Measurements from ENCODE around the gene DCST1.

DCST1 gene

DNA sequence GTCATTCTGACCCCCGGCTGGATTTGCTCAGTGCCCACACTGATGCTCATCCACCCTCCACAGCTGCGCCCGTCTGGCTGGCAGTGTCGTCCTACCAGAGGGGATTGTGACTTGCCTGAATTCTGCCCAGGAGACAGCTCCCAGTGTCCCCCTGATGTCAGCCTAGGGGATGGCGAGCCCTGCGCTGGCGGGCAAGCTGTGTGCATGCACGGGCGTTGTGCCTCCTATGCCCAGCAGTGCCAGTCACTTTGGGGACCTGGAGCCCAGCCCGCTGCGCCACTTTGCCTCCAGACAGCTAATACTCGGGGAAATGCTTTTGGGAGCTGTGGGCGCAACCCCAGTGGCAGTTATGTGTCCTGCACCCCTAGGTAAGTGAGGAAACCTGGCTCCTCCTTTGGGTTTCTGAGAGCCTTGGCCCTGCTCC is 24.2 kb downstream of the DCST1 start:
- no peak for DNase-seq

DNA sequence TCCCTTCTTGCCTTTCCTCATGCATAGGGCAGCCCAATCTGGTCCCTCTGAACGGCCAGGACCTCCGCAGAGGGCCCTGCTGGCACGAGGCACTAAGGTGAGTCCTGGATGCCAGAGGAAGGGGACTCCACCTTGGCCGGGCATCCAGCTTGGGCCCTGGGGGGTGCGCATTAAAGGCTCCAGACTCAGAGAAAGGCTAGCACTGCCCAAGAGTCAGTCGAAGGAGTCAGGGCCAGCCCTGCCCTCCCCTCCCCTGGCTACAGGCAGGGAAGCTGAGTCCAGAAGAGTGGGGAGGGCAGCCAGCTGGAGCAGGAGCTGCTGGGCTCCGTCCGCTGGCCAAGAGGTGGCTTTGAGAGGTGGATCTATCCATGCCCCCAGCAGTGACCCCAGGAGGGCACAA is 27.1 kb downstream of the DCST1 start:
- DNase-seq, result no peak

DNA sequence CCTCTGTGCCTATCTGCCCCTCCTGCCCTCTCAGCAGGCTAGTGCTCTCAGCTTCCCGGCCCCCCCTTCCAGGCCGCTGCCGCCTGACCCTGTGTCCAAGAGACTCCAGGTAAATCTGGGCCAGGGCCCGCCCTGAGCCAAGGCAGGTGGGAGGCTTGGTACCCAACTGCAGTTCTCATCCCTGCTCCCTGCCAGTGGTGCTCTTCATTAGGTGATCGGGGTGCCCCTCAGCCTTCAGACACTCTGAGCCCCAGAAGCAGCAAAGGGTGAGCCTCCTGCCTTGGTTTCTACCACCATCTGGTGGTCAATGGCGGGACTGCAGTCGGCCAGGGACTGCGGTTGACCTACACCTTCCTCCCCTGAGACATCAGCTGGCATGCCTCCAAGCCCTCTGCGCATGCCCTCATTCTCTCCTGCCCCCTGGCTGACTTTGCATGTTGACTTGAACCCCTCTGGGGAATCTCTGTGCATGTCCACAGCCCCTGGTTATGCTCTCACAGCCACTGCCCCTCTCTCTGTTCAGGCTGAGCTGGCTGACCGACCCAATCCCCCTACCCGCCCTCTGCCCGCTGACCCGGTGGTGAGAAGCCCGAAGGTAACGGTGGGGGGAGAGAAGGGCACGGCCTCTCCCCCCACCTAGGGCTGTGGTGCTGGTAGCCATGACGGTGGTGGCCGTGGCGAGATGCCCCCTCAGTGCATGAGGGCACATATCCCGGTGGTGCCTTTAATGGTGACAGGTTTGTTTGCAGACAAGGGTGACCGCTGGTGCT is 27.9 kb downstream of the DCST1 start:
- peak; percentile 73 for DNase-seq

DNA sequence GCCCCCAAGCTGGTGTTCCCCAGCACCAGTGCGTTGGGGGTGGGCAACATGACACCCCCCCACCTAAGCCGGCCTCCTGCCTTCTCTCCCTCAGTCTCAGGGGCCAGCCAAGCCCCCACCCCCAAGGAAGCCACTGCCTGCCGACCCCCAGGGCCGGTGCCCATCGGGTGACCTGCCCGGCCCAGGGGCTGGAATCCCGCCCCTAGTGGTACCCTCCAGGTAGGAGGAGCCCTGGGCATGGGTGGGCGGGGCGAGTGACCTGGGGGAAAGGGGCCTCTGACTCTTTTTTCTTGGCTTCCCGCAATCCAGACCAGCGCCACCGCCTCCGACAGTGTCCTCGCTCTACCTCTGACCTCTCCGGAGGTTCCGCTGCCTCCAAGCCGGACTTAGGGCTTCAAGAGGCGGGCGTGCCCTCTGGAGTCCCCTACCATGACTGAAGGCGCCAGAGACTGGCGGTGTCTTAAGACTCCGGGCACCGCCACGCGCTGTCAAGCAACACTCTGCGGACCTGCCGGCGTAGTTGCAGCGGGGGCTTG is 28.6 kb downstream of the DCST1 start:
- no peak for DNase-seq

DNA sequence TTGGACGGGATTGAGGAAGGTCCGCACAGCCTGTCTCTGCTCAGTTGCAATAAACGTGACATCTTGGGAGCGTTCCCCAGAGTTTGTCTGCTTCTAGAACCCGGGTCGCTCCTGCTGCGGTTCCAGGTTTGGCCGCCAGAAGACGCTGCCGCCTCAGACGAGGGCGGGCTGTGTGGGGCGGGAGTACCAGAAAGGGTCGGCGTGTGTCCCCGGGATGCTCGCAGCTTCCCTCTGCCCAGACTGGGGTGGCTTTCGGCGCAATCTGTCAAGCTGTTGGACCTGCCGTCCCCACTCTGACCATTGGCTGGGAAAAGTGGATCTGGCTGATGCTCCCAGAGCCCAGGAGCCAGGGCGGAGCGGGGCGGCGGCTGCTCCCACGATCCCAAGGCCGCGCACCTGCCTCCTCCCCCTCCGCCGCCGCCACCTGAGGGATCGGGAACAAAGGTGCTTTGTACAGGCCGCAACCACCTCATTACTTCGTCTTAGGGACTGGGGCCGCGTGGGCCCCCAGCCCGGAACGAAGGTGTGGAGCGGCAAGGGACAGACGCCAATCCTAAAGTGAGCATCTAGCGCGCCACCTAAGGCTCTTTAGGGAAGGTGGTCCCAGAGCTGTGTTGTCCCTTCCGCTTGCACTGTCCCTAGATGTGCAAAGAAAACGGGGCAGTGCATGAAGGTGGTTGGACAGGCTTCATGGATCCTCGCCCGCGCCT is 29.2 kb downstream of the DCST1 start:
- peak; percentile 19 for DNase-seq

DNA sequence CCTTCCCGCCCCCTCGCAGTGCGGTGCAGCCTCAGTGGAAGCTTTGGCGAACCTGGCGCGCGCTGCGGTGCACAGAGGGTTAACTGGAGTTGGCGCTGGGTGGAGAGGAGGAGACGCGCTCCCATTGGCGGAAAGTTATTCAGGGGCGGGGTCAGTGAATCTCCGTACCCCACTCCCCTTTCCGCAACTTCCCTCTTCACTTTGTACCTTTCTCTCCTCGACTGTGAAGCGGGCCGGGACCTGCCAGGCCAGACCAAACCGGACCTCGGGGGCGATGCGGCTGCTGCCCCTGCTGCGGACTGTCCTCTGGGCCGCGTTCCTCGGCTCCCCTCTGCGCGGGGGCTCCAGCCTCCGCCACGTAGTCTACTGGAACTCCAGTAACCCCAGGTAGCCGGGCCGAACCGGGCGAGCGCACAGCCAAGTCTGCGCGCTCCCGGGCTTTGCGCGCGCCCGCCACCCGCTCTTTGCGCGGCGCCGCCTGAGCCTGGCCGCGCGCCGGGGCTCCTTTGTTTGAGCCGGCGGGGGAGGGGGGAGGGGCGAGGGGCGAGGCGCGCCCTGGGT is 30.0 kb downstream of the DCST1 start, which contains the start of gene EFNA4:
Gene EFNA4, plus strand, starts transcription at position 191 of the 561 bp plus-strand sequence. Its CDS starts 84 bp downstream, at position 275.
- no peak for DNase-seq

DNA sequence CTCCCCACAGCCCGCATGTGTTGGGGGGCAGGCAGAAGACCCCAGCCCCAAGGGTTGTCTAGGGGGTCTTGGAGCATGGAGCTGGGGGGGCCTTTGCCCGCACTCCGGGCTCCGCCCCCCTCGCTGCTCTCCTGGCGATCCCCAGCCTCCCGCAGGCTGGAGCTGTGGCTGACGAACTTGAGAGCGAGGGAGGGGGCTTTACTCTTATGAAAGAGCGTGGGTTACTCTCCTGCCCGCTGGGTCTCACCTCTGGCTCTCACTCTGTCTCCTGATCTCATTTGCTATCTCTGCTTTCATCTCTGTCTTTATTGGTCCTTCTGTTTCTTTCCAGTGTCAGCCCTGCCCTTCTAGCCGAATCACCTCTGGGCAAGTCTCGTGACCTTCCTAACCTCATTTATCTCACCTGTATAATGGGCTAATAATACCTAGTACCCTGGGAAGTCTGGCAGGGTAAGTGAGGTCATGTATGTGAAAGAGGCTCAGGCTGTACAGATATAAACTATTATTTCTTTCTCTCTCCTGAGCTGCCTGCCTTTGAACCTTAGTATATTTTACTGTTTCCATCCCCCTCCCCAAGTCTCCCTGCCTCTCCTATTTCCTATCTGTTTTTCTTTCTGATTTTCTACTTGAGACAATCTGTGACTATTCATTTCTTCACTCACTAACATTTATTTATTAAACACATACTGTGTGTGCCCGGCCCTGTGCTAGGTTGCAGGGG is 30.6 kb downstream of the DCST1 start:
- DNase-seq, result no peak

DNA sequence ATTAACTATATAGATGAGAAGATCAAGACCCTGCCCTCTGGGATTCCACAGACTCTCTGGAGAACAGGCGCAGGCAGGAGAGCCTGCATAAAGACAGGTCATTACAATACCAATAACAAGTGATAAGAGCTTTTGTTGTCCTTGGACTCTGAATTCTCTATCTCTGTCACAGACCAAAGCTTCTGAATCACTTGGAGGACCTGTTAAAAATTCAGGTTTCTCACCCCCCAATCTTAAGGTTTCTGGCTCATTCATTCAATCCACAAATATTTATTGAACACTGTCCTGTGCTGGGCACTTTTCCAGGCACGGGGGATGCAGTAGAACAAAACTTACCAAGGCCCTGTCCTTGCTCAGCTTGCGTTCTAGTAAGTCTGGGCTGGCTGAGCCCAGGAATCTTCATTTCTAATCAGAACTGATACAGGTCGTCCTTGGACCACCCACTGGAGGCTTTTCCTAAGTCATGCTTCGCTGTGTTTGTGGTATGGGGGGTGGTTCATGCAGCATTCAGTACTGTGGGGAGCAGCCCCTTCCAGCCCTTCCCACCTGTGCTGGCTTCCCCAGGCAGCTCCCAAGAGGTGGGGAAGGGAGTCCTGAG is 31.3 kb downstream of the DCST1 start:
- DNase-seq, result no peak

DNA sequence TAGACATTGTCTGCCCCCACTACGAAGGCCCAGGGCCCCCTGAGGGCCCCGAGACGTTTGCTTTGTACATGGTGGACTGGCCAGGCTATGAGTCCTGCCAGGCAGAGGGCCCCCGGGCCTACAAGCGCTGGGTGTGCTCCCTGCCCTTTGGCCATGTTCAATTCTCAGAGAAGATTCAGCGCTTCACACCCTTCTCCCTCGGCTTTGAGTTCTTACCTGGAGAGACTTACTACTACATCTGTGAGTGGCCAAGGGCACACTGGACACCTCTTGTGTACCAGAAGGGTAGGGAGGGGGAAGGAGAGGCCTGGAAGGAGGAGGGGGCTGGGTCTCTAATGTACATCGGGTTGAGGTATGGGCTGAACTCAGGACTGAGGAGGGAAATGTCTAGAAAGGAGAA is 33.2 kb downstream of the DCST1 start:
- DNase-seq, result no peak

DNA sequence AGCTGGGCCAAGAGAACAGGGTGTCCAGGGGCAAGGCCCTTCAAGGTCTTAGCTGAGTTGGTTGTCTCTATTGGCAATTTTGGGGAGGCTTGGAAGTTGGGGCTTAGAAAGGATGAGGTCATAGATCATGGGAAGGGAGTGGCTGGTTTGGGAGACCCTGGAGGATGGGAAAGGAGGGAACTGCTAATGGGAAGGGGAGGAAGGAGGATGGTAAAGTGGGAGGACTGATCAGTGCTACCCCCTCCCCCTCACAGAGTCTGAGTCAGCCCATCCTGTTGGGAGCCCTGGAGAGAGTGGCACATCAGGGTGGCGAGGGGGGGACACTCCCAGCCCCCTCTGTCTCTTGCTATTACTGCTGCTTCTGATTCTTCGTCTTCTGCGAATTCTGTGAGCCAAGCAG is 35.0 kb downstream of the DCST1 start:
- DNase-seq, result no peak

DNA sequence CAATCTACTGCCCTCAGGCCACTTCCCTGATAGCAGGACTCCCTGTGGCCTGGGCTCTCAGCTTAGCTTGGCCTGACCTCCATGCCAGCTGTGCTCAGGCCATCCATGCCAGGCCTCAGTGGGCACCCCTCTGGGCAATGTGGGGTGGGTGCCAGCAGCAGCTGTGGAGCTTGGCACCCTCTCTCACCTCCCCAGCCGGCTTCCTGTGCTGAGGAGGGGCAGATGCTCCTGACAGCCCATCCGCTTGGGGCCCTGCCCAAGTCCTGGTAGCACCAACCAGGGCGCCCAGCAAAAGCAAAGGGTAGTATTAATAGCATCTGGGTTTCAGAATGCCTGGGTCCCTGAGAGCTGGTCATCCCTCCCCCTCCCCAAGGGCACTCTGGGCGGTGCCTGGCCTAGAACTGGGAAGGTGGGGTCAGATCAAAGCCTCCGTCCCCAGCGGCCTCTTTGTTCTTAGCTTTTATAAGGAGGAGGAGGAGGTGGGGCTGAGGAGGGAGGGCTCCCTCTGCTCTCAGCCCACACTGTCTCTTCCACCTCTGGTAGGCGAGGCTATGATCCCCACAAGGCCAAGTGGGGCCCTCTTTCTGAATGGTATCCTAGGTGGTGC is 36.0 kb downstream of the DCST1 start:
- DNase-seq, result peak; percentile 46

DNA sequence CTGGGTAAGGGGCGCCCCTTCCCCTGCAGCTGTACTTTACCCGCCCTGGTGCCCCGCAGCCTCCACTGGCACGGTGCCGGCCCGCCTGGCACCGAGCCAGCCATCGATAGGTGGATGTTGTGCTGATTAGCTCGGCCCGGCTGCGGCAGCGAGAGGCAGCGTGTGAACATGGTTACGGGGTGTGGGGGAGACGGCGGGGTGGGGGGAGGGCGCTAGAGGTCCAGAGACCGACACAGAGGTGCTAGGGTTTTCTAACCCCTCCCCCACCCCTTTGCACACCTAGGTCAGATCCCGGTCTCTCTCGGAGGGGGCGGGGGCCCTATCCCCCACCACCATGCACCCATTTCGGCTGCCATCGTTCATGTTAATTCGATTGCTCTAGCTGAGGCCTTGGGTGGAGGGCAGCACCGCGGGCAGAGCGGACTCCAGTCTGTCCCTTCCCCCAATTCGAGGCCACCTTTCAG is 36.6 kb downstream of the DCST1 start:
- no peak for DNase-seq

DNA sequence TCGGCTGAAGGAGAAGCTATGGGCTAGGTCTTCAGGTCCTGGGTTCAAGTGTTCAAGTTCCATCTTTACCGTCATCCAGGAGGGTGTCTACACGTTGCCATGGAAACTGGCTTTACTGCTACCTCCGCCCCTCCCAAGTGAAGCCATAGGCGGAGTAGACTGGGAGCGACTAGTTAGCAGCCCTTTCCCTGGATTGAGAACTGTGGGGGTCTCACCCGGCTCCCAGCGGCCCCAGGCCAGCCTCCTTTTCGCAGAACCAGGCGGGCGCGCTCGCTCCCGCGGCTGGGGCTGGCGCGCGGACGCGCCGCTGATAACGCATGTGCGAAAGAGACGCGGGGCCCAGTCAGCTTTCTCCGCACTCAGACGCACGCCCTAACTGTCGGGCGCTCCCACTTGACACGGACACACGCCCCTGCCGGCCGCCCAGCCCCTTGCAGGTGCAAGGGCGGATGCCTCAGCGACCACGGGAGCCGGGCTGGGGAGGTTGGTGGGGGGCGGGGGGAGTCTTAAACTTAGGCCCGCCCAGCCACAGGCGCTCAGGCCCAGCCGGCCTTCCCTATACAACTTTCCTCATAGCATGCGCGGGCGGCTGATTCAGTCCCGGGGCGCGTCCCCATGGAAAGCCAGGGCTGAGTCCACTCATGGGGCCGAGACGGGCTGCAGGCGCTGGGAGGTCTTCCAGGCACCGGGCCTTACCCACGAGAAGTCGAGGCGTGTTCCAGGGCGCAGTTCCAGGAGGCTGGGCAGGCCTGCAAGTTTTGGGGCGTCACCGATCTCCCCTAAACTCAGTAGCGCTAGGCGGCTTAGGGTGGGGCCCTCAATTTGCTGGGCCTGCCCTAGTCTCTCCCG is 37.3 kb downstream of the DCST1 start:
- DNase-seq, result peak; percentile 61

DNA sequence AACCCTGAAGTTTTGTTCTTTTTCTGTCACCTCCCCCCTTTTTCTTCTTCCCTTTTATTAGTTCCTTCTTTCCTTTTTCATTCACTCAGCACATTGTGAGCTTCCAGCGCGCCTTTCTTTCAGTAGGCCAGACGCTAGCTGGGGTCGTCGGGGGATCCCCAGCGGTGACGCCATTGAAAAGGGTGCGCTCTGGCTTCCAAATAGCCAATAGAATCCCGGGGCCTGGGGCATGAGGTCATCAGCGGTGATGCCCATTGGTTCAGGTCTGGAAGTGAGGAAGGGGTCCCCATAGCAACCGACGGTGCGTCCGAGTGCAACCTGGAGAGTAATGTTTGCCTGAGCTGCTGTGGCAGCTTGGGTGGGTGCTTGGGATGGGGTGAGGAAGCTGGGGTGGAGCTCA is 38.1 kb downstream of the DCST1 start:
- no peak for DNase-seq

DNA sequence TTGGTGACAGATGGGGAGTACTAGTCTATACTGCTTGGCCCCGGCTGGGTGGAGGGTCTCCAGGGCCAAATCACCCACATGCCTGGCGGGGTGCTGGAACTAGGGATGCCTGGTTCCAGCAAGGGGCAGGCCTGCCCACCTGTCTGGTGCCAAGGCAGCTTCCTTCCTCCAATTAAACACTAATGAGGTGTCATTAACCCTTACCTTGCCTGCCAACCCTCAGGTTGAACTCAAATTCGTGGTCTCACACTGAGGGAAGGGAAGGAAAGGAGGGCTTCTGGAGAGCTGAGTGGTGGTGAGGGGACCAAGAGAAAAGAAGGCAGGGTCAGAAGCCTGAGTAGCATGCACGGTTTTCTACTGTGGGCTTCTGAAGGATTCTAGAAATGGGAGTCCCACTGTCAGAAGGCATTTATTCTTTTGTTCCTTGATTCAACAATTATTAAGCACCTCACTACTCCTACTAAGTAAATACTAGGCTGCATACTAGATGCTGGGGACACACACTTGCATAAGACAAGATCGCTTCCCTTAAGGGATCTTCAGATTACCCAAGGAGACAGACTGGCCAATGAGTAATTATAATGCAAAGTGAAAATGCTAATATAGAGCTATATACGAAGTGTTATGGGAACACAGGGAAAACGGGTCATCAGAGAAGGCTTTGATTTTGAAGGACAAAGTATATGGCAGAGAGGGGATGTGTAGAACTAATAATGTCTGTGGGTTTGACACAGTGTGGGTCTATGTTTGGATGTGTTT is 39.1 kb downstream of the DCST1 start:
- DNase-seq, result no peak

DNA sequence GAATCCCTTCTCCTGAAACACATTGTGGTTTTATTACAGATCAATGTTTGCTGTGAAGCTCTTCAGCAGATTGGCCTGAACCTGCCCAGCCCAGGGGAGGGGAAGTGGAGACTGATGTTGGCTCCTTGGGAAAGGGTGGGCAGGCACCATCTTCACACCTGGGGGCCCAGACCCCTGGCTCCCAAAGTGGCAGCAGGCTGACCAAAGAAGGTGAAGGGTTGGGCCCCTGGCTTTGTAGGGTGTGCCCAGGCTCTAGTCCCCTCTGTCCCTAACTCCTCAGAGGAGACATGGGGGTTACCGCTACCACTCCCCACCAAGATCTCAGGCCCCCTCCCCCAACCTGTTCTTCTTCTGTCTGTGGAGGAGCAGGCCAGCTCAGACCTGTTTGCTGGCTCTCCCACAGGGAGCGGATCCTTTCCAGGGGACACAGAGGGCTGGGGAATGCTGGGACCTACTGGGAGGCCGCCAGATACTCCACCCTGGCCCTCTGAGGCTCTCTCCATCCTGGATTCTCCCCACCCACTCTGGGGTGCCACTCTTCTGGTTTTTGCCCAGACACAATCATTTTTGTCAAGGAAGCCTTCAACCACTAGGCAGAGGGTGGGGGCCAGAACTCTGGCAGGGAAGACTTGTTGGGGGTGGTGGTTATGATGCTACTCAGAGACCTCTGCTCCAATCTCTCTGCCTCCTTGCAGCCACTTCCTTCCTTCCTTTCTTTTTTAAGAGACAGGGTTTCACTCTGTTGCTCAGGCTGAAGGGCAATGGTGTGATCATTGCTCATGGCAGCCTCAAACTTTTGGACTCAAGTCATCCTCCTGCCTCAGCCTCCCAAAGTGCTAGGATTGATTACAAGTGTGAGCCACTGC is 40.0 kb downstream of the DCST1 start:
- DNase-seq, result no peak

DNA sequence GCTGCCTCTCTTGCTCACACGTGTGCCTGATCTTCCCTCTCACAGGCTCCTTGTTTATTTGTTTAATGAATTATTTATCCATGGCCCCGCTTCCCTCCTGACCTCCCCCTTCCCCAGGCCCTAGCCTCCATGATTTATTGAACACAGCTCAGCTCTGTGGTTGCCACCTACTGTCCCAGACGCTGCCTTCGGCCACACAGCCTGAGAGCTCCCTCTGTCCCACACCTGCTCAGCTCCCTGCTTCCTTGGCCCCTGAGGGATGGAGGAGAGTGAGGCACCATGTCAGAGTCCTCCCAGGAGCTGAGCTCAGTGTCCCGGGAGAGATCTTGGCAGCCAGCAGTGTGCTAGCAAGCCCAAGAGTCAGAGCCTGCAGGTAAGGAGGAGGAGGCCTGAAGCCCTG is 41.9 kb downstream of the DCST1 start:
- DNase-seq, result no peak

DNA sequence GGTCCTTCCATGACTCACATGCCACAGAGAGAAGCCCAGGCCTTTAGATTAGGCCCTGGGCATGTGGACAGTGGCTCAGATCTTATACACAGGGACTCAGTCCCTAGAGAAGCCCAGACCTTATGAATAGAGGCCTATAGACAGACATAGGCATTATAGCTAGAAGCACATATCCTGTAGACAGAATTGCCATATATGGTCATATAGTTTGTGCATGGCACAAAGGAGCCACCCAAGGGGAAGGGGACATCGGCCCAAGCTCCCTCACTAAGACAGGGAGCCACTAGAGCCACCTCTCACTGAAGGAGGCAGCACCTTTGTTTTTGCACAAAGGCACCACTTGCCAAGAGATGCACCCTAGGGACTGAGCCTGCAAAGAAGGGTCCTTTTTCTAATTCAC is 42.7 kb downstream of the DCST1 start:
- no peak for DNase-seq

DNA sequence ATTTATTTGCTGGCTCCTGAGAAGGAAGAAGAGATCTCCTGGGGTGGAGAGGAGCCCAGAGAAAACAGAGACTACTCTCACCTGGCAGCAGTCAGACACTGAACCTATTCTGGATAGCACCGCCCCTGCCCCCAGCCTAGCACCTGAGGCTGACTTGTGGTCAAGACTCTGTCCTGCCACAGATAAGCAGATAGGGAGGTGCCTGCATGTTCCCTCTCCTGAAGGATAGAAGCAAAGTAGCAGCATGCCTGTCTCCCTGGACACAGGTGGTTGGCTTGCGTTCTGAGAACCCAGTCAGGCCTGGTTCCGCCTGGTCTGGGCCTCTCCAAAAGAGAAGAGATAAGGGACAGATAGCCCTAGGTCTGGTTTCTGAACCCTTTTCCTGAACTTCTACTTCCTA is 43.7 kb downstream of the DCST1 start:
- DNase-seq, result no peak
